OCI-LY7 (cell line): ENCODE data around the gene GDPD3.

Source experiments
- EZH2phosphoT487 ChIP-seq: fragments of 200-600 bp; sonication (generic); IDR thresholded peaks from 2 replicates; pipeline ENCODE4 v1.6.1; 2018; ENCODE audit warnings: low read depth, borderline replicate concordance, mild to moderate bottlenecking, mixed run types, antibody characterized with exemption, low read length, moderate library complexity, mixed read lengths
- TF ChIP-seq, protein P1 (sequence below): fragments of 200-600 bp; sonication (generic); conservative IDR thresholded peaks from 2 replicates; pipeline ENCODE4 v1.5.1; 2014; ENCODE audit warnings: mild to moderate bottlenecking, antibody characterized with exemption, low read length, moderate library complexity, mixed read lengths

DNA sequence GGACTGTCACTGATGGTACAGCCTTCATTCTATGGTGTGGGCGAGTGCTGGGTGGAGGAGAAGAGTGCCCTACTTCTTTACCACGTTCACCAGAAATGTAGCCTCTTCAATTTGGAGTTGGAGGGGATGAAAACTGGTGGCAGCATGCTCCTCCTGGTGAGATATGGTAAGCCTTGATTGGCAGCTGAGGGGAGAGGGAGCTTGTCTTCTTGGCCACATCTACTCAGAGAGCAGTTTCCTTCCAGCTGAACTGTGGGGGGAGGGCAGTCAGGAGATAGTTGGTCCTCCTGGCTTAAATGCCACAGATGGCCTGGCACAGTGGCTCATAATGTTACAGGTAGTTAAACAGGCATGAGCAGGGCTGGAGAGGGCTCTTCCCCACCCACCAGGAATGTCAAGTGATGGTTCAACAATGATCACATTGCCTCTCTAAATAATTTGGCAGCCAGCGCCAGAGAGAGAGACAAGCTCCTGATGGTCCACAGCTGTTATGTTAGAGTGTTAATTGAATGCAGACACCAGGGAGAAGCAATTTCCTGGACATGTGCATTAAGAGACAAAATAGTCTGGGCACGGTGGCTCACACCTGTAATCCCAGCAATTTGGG is 18.6 kb upstream of the GDPD3 start:
- TF ChIP-seq, protein P1, sequence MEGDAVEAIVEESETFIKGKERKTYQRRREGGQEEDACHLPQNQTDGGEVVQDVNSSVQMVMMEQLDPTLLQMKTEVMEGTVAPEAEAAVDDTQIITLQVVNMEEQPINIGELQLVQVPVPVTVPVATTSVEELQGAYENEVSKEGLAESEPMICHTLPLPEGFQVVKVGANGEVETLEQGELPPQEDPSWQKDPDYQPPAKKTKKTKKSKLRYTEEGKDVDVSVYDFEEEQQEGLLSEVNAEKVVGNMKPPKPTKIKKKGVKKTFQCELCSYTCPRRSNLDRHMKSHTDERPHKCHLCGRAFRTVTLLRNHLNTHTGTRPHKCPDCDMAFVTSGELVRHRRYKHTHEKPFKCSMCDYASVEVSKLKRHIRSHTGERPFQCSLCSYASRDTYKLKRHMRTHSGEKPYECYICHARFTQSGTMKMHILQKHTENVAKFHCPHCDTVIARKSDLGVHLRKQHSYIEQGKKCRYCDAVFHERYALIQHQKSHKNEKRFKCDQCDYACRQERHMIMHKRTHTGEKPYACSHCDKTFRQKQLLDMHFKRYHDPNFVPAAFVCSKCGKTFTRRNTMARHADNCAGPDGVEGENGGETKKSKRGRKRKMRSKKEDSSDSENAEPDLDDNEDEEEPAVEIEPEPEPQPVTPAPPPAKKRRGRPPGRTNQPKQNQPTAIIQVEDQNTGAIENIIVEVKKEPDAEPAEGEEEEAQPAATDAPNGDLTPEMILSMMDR = no peak
- no peak for TF ChIP-seq EZH2phosphoT487
